SK-MEL-5 (cell line): ENCODE measurements around the gene ZMYM3. TPM values are rescaled to one million over a fixed set of nuclear protein-coding genes. Genes with fewer than 3 reads are reported as not detected.
"Not testable (repeated sequence)": the region's sequence is repeated elsewhere in the genome, so short reads cannot be mapped to it uniquely, and the experiment has no call there.

Source experiments
- DNase-seq: peaks from one replicate; pipeline ENCODE4 v3.0.0-alpha.2; 2016; ENCODE audit warnings: low read depth, low spot score
- in situ Hi-C: cut with HindIII; loops from 2 replicates; pipeline ENCODE4 v1.10.0; 2016; ENCODE audit warnings: low sequenced_read_pairs, high pct_unique_total_duplicates, low pct_unique_long_range_greater_than_20kb
- total RNA-seq: library from RNA; depleted of rRNA; stranded (reverse); fragments of >200 nt; shearing (Covaris generic); gene quantifications from 2 replicates; pipeline ENCODE4 v1.2.3, GENCODE V29; 2014

The ZMYM3 gene
- total RNA-seq, 1 experiment from 2014 or later, result 15.0 TPM

- in situ Hi-C loops, DNase-seq: not testable (repeated sequence)
These were observed 14.7 kb upstream of the ZMYM3 start for GRCh38 chrX:71268624-71269023.

GRCh38 chrX:71256856-71257255, 2.9 kb upstream of the ZMYM3 start:
- DNase-seq, result no peak
- in situ Hi-C loops, result no loop called here

- no peak for DNase-seq
- in situ Hi-C loops, result no loop called here
These were observed 2.1 kb upstream of the ZMYM3 start for GRCh38 chrX:71256051-71256450.

GRCh38 chrX:71253253-71254091, 468 bp downstream of the ZMYM3 start:
- DNase-seq, result peak; percentile 38
- in situ Hi-C loops, result no loop called here

- DNase-seq, result no peak
- in situ Hi-C loops, result no loop called here
These were observed 1.7 kb downstream of the ZMYM3 start for GRCh38 chrX:71252221-71252620.

GRCh38 chrX:71251466-71251973, 2.4 kb downstream of the ZMYM3 start:
- no peak for DNase-seq
- in situ Hi-C loops, result no loop called here

- in situ Hi-C loops, result no loop called here
- DNase-seq, result no peak
These were observed 3.1 kb downstream of the ZMYM3 start for GRCh38 chrX:71250841-71251240.

- DNase-seq, result no peak
- in situ Hi-C loops, result no loop called here
These were observed 8.8 kb downstream of the ZMYM3 start for GRCh38 chrX:71245159-71245558.

GRCh38 chrX:71244359-71245128, 9.4 kb downstream of the ZMYM3 start:
- no peak for DNase-seq
- in situ Hi-C loops, result no loop called here

- in situ Hi-C loops, result no loop called here
- DNase-seq, result no peak
These were observed 12.6 kb downstream of the ZMYM3 start for GRCh38 chrX:71241301-71241700.

- no peak for DNase-seq
- in situ Hi-C loops, result no loop called here
These were observed 14.2 kb downstream of the ZMYM3 start for GRCh38 chrX:71239781-71240180.

- DNase-seq, result no peak
- in situ Hi-C loops, result no loop called here
These were observed 17.1 kb downstream of the ZMYM3 start for GRCh38 chrX:71236836-71237235.

GRCh38 chrX:71235482-71235881, 18.5 kb downstream of the ZMYM3 start:
- in situ Hi-C loops, result no loop called here
- DNase-seq, result no peak

- no peak for DNase-seq
- in situ Hi-C loops, result no loop called here
These were observed 25.8 kb downstream of the ZMYM3 start for GRCh38 chrX:71228063-71228642.

- in situ Hi-C loops, result no loop called here
- peak; percentile 22 for DNase-seq
These were observed 26.4 kb downstream of the ZMYM3 start for GRCh38 chrX:71227370-71228062.

- in situ Hi-C loops, result no loop called here
- no peak for DNase-seq
These were observed 28.3 kb downstream of the ZMYM3 start for GRCh38 chrX:71225676-71226075.

GRCh38 chrX:71225009-71225408, 28.9 kb downstream of the ZMYM3 start:
- in situ Hi-C loops, result no loop called here
- DNase-seq, result no peak
